A549 treated with CpdA at 1 μM for 4 hours (cell line): ENCODE results near the gene NHSL2. TPM values are rescaled to one million over a fixed set of nuclear protein-coding genes. Genes with fewer than 3 reads are reported as not detected.

Experiments
- total RNA-seq: library from RNA; stranded (reverse); fragments of 200-300 nt; extraction: Qiagen RNA extraction; gene quantifications from 5 replicates; pipeline ENCODE4 v1.2.3, GENCODE V29; 2022; ENCODE audit warnings: low read depth

NHSL2 gene
- total RNA-seq = 0.33 to 0.49 TPM (median 0.42 TPM) in 5 replicates

GRCh38 chrX:71910643-71910985 is at the start of gene NHSL2:
Gene NHSL2 (plus strand): TSS chrX:71910845.

GRCh38 chrX:72131317-72132294 is 221.0 kb downstream of the NHSL2 start, which contains the start of gene RTL5:
Gene RTL5 (minus strand): TSS chrX:72131915.

GRCh38 chrX:72181178-72182125 is 270.8 kb downstream of the NHSL2 start, which contains the start of gene PIN4:
Gene PIN4 (plus strand): TSS chrX:72181757. CDS start chrX:72181786, 29 bp downstream.

Other genes with a start within 250 kb of the NHSL2 start
- gene CXorf49, start 192.6 kb upstream of the NHSL2 start, total RNA-seq = not detected in 5 replicates
- not detected in 5 replicates for gene CXorf49B, start 147.5 kb upstream of the NHSL2 start, total RNA-seq
- gene RTL5, start 221.1 kb downstream of the NHSL2 start, total RNA-seq = 2.3 to 2.6 TPM (median 2.5 TPM) in 5 replicates